GM10248 (cell line): ENCODE measurements around the gene HTT.

Experiments used
- CTCF ChIA-PET: fragments of 300-600 bp; sonication (Branson Sonifier 250); formaldehyde crosslinking; extraction: SDS; loops from one replicate; lab custom pipeline; 2021; ENCODE audit warnings: antibody characterized with exemption; lab: Yijun Ruan, JAX
- POLR2A ChIA-PET: fragments of 350-650 bp; sonication (Branson Sonifier 250); formaldehyde crosslinking; extraction: SDS; loops from one replicate; lab custom pipeline; 2020; ENCODE audit warnings: antibody characterized with exemption; lab: Yijun Ruan, JAX
- DNase-seq: peaks from one replicate; pipeline ENCODE4 v3.0.0; 2012; ENCODE audit errors: extremely low spot score
- CTCF ChIP-seq: IDR thresholded peaks from 2 replicates; pipeline ENCODE4 v1.5.1; 2012; ENCODE audit warnings: mild to moderate bottlenecking, low read depth; ENCODE audit errors: extremely low read depth, missing control alignments, control extremely low read depth

Gene HTT

DNA sequence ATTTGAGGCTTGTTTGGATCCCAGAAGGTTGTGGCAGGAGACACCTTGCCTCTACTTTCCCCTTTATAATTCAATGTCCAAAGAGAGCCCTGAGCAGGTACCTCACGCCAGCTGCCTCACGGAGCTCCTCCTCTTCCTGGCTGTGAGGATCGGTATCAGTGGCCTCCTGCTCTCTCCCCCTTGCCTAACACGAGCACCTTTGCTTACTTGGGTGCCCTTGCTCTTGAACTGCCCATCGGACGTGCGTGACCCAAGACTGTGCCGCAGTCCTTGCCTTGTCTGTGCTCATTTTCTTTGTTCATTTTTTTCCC lies 146.7 kb downstream of the HTT start:
- TF ChIP-seq CTCF: no peak
- POLR2A ChIA-PET: no interaction called here
- CTCF ChIA-PET: no interaction called here
- DNase-seq: no peak

DNA sequence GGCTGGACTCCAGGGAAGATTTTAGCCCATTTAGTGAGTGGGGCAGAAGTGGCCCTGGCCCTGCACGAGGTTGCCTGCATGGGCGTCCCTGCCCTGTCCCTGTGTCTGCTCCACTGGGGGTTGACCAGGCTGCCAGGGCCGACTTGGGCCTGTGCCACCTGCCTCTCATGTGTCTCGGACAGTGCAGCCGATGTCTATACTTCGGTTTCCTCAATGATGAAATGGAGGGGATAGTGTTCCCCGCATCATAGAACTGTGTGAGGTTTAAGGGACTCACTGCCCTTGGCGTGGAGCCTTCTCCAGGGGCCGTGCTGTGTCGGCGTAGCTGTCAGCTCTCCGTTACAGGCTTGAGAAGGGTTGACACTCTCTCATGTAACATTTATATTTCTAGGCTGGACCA lies 147.5 kb downstream of the HTT start:
- ChIA-PET CTCF (no interaction called here), POLR2A (no interaction called here)
- DNase-seq: no peak
- no peak for TF ChIP-seq CTCF

DNA sequence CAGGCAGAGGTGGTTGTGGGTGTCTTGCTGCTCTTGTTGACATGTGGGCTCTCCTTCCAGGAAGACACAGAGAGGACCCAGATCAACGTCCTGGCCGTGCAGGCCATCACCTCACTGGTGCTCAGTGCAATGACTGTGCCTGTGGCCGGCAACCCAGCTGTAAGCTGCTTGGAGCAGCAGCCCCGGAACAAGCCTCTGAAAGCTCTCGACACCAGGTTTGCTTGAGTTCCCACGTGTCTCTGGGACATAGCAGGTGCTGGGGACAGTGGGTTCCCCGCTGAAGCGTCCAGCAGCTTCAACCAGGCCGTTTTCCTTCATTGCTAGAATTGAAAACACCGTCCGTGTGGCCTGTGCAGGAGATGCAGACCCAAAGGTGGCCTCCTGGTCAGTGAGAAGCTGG lies 148.9 kb downstream of the HTT start:
- DNase-seq: no peak
- TF ChIP-seq CTCF: no peak
- ChIA-PET CTCF (no interaction called here), POLR2A (no interaction called here)

GRCh38 chr4:3223956-3224748 lies 149.7 kb downstream of the HTT start:
- CTCF ChIA-PET: interaction anchor here (1.0 to 2.1 kb wide), 3 partner anchors 9 to 20 kb away, joined by 3 to 5 read pairs (median 5); no protein-coding TSS in a partner anchor
- TF ChIP-seq CTCF: no peak
- no peak for DNase-seq
- POLR2A ChIA-PET: no interaction called here

- POLR2A ChIA-PET: no interaction called here
- no peak for DNase-seq
- TF ChIP-seq CTCF: no peak
- CTCF ChIA-PET: interaction anchor here (1.0 to 2.3 kb wide), 5 partner anchors 8 to 19 kb away, joined by 3 to 8 read pairs (median 5); no protein-coding TSS in a partner anchor
Measured at GRCh38 chr4:3225071-3225850, 150.8 kb downstream of the HTT start.

DNA sequence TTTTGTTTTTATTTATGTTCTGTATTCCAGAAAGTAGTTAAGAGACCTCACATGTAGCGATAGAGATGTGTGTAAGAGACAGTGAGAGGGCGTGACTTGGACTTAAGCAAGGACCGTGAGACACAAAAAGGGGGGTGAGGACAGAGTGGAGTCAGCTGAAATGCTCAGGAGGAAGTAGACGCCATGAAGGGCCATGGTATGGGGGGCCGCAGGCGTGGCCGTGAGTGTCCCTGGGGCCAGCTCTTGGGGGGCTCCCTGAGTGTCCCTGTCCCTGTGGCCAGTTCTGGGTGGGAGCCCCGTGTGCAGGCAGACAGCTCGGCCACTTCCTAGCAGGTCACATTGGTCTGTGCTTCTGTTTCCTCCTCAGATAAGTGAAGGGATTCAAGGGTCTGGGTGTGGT lies 151.5 kb downstream of the HTT start:
- TF ChIP-seq CTCF: no peak
- DNase-seq: no peak
- ChIA-PET CTCF (interaction anchor here (1.5 to 2.3 kb wide), 4 partner anchors 7 to 18 kb away, joined by 3 to 8 read pairs (median 5); no protein-coding TSS in a partner anchor), POLR2A (no interaction called here)
